NCI-H1092 treated with DMSO at 0.1 percent for 48 hours (cell line): ENCODE measurements around the gene SYMPK.
"Not testable (repeated sequence)": the region's sequence is repeated elsewhere in the genome, so short reads cannot be mapped to it uniquely, and the experiment has no call there.

Source experiments
- DNase-seq: peaks from one replicate; lab custom pipeline; 2025; lab: John Stamatoyannopoulos, UW

The SYMPK gene

GRCh38 chr19:45804140-45804958 is 58.6 kb downstream of the SYMPK start:
- no peak for DNase-seq

GRCh38 chr19:45801603-45802175 is 61.3 kb downstream of the SYMPK start:
- DNase-seq, result no peak

DNA sequence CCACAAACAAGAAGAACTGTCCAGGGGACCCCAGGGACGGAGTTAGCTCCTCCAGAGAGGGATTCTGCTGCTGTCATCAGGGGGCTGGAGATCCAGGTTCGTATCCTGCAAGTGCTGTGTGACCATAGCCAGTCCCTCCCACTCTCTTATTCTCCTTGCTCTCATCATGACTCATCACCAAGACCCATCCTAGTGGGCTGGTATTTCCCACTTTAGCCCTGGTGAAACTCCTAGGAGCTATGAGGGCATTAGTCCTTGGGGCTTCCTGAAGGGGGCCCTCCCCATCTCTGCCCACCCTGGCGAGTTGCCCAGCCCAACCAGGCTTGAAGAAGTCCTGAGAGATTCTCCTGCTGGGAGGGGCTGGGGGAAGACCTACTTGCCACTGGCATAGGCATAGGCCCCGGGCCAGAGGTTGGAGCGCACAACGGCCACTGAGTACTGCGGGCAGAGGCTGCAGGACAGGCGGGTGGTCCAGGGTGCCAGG is 62.8 kb downstream of the SYMPK start:
- no peak for DNase-seq

DNA sequence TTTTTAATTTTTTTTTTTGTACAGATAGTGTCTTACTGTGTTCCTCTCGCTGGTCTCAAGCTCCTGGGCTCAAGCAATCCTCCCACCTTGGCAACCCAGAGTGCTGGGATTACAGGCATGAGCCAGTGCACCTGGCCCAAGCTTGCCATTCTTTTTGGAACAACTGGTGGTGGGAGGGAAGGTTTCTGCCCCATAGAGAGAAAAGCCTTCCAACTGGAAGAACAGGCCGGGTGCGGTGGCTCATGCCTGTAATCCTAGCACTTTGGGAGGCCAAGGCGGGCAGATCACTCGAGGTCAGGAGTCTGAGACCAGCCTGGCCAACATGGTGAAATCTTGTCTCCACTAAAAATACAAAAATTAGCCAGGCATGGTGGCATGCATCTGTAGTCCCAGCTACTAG is 63.4 kb downstream of the SYMPK start:
- DNase-seq, result not testable (repeated sequence)

DNA sequence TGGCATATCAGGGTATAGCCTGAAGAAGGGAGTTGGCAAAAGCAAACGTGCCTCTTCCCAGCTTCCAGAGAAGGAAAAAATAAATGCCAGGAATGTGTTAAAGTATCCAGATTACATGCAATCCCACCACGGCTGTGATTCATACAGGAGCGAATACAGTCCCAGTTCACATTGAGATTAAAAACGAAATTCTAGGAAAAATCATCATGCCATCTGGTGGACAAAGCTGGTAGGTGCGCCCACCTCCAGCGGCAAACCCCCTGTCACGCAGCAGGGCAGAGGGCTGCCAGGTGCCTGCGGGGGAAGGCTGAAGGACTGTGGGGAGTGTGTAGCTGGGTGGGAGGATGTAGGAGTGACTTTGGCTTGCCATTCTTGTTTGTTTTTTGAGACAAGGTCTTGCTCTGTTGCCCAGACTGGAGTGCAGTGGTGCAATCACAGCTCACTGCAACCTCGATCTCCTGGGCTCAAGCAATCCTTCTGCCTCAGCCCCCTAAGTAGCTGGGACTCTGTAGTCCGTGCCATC is 63.9 kb downstream of the SYMPK start:
- DNase-seq, result peak; percentile 55

GRCh38 chr19:45794627-45795026 is 68.3 kb downstream of the SYMPK start:
- no peak for DNase-seq

DNA sequence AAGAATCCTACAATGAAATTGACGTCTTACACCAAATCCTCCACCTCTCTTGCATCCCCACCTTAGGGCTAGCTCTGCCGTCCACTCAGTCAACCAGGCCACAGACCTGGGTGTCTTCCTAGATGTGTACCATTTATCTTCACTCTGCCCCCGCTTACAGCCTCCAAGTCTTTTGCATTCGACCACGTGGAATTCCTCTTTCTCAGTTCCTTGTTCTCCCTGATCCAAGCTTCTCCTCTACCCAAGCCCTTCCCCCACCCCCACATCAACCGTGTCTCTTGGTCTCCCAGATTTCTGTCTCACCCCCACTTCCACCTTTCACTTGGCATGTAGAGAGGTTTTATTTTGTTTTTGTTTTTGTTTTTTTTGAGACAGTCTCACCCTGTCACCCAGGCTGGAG is 69.1 kb downstream of the SYMPK start:
- no peak for DNase-seq

GRCh38 chr19:45793178-45793564 is 69.8 kb downstream of the SYMPK start:
- DNase-seq, result no peak

DNA sequence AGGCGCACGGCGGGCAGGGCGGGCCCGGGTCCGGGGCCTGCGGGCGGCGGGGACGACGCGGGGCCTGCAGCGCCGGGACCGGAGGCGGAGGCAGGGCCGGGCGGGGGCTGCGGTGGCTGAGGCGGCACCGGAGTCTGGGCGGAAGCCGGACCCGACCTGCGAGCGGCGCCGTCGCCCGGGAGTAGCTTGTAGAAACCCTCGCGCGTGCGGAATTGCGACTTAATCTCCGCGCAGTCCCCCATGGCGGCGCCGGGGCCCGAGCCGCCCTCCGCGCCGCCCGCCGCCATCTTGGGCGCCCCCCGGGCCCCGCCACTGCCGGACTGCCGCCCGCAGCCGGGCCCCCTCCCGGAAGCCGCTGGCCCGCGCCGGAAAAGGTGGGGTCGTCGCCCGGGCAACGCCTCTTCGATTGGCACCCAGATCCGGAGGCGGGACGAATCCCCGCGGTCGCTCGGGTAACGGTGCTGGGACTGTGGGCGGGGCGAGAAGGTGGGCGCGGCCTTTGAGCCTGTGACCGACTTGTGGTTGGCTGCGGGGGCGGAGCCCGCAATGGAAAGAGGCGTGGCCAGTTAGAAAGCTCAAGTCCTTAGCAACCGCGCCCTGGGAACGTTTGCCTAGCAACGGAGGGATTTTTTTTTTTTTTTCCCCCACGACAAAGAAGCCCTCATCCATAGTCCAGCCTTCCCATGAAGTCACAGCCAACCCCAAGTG is 70.3 kb downstream of the SYMPK start, which contains the start of gene DMWD:
TSS of gene DMWD (minus strand) at position 376 of the 708 bp plus-strand sequence. CDS start at position 287, 89 bp downstream.
- DNase-seq, result peak; percentile 96

- no peak for DNase-seq
Measured at GRCh38 chr19:45791744-45792469, 71.0 kb downstream of the SYMPK start.

DNA sequence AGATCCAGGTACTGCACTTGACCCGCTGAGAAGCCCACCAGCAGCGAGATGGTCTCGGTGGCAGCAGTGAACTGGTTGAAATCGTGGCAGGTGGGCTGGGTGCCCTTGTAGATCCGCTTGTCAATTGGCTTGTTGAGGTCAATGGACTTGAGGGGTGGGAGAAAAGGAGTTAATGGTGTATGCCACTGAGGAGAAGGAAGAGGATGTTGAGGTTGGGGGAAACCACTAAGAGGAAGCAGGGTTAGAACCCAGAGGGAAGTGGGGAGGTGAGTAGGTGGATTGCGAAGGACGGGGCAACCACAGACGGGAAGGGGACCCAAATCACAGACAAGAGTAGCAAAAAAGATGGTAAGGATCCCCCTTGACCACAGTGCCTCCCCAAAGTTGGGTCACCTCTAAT is 72.0 kb downstream of the SYMPK start:
- DNase-seq, result no peak

DNA sequence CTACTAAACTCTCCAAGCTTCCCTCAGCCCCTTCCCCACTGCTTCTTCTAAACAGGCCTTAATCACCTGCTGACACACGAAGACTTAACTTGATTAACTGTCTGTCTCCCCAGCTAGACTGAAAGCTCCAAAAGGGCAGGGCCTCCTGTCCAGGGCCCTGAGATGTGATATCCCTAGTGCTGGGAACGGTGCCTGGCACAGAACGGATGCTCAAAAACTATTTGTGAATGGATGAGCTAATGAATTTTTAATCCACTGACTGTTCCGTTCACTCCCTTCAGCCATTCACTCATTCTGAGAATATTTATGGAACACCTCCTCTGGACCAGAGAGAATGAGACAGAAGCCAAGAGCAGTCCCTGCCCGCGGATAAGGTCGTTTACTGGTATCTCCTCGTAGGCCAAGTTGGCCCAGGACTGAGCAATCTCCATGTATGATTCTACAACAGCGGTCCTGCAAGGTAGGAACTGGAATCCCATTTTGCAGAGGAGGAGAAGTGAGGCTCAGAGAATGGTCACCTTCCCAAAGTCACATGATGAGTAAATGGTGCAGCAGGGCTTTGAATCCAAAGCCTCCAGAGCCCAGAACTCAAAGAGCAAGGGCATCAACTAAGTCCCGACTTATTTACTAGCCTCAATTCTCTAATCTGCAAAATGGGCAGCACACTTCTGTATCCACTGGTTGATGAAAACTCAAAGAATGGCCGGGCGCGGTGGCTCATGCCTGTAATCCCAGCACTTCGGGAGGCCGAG is 73.7 kb downstream of the SYMPK start:
- no peak for DNase-seq

DNA sequence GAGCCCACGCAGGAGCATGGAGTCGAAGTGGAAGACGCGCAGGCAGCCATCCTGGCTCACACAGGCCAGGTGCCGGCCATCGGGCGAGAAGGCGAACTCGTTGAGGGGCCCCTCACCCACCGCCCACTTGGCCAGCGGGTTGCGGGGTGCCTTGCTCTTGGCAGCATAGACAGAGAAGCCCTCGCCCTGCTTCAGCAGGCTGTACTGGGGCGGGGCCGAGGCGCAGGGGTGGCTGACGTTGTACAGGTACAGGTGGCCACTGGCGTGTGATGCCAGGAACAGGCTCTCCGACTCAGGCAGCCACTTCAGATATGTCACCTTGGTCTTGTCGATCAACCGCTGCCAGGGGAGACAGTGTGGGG is 76.4 kb downstream of the SYMPK start:
- DNase-seq, result no peak

DNA sequence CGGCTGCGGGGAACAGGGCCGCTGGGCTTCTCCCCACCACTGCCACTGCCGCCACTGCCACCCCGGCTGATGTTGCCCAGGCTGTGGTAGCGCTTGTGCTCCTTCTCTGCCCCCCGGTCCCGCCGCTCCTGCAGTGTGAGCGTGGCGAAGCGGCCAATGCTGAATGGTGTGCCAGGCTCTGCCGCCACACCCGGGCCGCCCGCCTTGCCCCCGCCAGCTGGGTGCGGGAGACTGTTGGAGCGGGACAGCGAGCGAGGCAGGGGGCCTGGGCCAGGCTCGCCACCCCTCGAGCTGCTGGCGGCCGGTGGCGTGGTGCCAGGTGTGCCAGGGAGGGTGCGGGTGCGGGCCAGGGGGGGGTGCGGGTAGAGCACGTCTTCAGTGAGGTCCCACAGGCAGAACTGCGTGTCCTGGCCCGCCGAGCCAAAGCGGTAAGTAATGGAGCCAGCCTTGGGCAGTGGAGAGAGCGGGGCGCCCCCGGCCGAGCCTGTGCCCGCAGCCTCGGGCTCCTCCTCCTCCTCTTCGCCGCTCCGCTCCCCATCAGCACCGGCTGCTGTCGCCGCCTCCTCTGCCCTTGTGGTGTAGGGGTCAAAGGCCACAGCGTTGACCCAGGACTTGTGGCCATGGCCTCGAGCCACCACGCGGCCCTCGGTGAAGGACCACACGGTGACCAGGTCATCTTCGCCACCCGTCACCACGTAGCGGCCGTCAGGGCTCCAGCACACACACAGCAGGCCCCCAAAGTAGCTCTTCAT is 77.0 kb downstream of the SYMPK start:
- no peak for DNase-seq

DNA sequence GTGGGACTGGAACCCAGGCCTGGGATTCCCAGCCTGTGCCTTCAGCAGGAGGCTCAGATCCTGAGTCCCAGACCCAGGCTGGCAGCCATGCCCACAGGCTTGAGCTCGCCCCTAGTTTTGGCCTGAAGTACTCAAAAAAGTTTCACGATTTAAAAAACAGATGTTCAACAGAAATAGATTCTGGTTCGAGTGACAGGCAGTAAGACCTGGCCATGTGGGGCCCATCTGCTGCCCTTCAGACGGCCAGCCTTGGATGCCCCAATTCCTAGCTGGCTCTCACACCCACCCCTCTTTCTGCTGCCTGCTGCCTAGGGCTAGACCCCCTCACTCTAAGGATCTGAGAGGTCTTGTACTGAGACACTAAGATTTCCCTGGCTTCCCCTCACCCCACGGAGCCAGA is 77.8 kb downstream of the SYMPK start:
- DNase-seq, result no peak

DNA sequence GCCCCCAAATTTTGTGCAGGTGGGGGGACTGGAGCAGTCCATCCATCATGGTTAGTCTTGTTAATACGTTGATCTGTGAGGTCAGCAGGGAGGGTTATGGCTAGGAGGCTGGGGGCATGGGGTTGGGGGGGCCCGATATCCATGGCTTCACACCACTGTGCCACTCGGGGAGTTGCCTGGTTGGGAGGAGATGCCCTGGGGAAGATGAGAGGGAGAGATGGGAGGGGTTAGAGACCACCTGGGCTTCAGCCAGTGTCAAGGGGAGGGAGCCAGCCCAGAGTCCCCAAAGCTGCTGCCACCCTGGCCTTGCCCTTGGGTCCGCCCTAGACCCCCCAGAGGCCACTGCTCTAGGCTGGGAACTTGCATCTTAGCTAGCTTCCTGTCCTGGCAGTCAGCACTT is 78.9 kb downstream of the SYMPK start:
- DNase-seq, result no peak

DNA sequence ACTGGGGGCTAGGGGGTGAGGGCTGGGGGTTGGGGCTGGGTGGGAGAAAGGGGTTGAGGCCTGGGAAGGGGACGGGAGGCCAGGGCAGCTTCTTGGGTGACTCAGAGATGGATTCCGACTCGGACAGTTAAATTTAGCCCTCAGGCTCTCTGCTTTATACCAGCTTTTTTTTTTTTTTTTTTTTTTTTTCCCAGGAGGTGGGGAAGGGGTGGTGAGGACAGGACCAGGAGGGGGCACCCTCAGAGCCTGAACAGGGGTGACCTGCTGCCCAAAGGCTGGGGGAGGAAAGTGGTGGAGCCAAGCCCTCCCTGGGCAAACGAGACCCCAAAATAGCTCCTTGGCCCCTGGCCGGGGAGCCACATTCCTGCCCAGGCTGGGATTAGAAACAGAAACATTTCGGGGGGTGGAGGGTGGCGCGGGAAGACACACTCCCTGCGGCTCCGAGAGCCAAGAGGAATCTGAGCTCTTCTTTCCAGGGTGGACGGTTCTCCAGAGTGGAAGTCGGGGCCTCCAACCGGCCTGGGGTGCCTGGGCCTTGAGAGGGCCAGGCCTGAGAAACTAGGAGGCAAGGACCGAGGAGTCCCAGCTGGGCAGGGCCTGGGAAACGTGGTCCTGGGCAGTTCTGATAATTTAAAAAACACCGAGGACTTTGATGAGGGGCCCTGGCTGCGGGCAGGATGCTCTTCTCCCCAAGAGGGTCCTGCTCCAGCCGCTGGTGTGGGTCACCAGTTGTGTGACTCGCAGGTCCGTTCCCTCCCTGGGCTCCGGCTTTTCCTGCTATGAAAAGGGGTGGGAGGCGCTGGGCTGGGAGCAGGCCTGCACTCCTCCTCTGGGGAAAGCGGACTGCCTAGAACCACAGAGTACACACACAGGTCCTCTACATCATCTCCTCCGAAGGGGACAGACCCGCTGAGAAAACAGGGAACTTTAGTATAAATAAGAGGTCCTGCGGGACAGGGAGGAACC is 79.8 kb downstream of the SYMPK start:
- no peak for DNase-seq

DNA sequence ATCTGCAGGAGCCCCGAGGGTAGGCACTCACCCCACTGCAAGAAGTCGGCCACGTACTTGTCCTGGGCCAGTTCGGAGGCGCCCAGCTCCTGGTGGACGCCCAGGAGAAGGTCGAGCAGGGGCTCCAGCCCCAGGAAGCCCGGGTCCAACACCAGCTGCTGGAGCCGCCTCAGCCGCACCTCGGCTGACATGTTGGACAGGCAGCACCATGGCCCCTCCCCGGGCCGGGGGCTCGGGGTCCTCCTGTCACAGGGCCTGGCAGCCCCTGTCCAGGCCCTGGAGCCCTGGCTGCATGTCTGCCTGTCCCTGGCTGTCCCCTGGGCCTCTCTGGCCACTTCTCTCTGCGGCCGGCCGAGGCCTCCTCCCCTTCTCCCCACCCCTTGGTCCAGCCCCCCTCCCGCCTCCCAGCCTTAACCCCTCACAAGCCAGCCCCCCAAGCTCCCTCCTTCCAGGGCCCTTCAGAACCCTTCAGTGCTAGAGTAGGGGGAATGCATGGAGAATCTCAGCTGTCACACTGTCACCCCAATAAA is 80.7 kb downstream of the SYMPK start, which contains the start of gene DMPK:
TSS of gene DMPK (minus strand) at position 329 of the 530 bp plus-strand sequence. CDS start at position 191, 138 bp downstream.
- no peak for DNase-seq
